Measurements from ENCODE around the gene HLA-B. TPM values are rescaled to one million over a fixed set of nuclear protein-coding genes. Genes with fewer than 3 reads are reported as not detected.

HLA-B gene
- total and polyA plus RNA-seq, 2 of the 8 experiments (the other 6 are each of a cell fraction or from before 2014, with no cell fraction given), result 154 to 233 TPM

DNA sequence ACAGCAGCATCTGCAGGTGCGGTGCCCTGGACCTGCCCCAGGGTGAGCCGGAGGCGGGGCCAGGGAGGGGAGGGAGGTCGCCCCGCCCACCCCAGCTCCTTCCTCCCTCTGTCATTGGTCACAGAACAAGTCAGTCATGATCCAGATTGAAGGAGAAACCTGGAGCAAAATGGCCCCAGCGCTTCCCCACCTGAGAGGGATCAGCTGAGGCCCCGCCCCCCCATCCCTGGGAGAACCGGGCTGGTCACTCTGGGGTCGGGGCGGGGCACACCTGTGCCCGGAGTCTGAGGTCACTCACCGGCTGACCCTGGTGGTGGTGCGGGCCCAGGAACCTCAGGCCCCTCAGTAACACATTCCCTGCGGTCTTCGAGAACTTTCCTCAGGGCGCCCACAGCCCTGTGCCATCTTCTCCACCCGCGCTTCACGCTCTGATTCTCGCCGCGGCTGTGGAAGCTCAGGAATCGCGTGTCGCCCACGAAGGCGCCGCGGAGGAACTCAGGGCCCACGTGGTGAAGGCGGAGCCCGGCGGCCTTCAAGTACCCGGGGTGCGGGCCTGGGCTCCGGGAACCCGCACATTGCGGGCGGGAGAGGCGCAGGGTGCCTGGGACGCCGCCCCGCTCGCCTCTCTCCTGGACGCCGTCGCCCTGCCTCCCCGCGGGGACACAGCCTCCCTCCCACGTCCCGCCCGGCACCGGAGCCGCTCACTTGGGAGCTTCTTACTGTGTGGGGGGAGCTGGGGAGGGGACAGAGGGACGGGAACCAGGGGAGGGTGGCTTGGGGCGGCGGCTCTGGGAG lies 48.7 kb downstream of the HLA-B start:
- H2AFZ ChIP-seq (ENCODE audit: low read length), result peak overlapping the region; percentile 55; the same call in 1 of the 2 replicates
- peaks cover 8% of the 10 kb centered on the region; the same call in 1 of the 2 replicates for H3K23me2 ChIP-seq (ENCODE audit: low read depth, low read length)
- no peak overlapping the region for H4K5ac ChIP-seq (ENCODE audit: insufficient read length, low read depth, low read length)
- no peaks in the 10 kb centered on the region for H3K36me3 ChIP-seq (ENCODE audit: control insufficient read depth in 2 of 4, insufficient read depth in 4 of 4, low read length in 3 of 4)
- H2AK5ac ChIP-seq (ENCODE audit: low read depth, low read length), result no peak overlapping the region
- no peak overlapping the region for H4K91ac ChIP-seq (replicated peaks; ENCODE audit: insufficient read length, low read length)
- no peak overlapping the region for H3K56ac ChIP-seq (replicated peaks; ENCODE audit: insufficient read length, low read depth, low read length)
- H3K9ac ChIP-seq (replicated peaks in 1 of 4; ENCODE audit: extremely low read depth in 1 of 4, low read depth in 3 of 4, low read length in 3 of 4), result no peak overlapping the region
- H2BK5ac ChIP-seq (ENCODE audit: low read depth, low read length), result no peak overlapping the region
- no peaks in the 10 kb centered on the region for H3K9me3 ChIP-seq (ENCODE audit: insufficient read depth in 2 of 2, low read depth in 1 of 2, low read length in 1 of 2)
- H3K4me3 ChIP-seq (ENCODE audit: extremely low read depth in 1 of 4, insufficient read depth in 2 of 4, low read depth in 3 of 4, low read length in 4 of 4), result peak overlapping the region; percentile 38 to 73 (median 44)
- peak overlapping the region; percentile 24; the same call in 1 of the 2 replicates for H3K18ac ChIP-seq (ENCODE audit: extremely low read depth, low read length)
- no peak overlapping the region for H3K27ac ChIP-seq (ENCODE audit: low read depth, low read length)
- H2BK20ac ChIP-seq (ENCODE audit: low read length), result no peak overlapping the region
- H2BK120ac ChIP-seq (replicated peaks; ENCODE audit: low read depth, low read length), result no peak overlapping the region
- WGBS, 2 experiments (ENCODE audit: extremely low coverage in 1 of 2, insufficient coverage in 1 of 2, insufficient read length in 1 of 2, insufficient replicate concordance in 2 of 2, low coverage in 1 of 2, low lambda C conversion rate in 2 of 2, missing lambda C conversion rate in 1 of 2), result 40% methylated on average over 31 of the region's 57 CpGs; no CpG with 5 or more reads in 1 of the 2 experiments
- H3K79me2 ChIP-seq (ENCODE audit: control insufficient read depth in 1 of 2, insufficient read depth in 2 of 2, low read length in 2 of 2), result no peaks in the 10 kb centered on the region
- peak overlapping the region; percentile 64 to 71 for H3K4me2 ChIP-seq (ENCODE audit: insufficient read depth in 1 of 2, low read depth in 2 of 2, low read length in 2 of 2)
- H2BK12ac ChIP-seq (ENCODE audit: low read depth, low read length), result no peak overlapping the region
- H3K79me1 ChIP-seq (ENCODE audit: low read depth, low read length), result no peaks in the 10 kb centered on the region
- peak; percentile 66 to 84 for DNase-seq (ENCODE audit: low read depth in 1 of 2, low spot score in 2 of 2)
- peaks cover 0 to 2% (median 0%) of the 10 kb centered on the region in 4 experiments; a peak in 3 of 7 replicates for H3K4me1 ChIP-seq (replicated peaks in 1 of 4; ENCODE audit: control insufficient read depth in 3 of 4, insufficient read depth in 4 of 4, low read length in 3 of 4)
- FAIRE-seq, result no peak
- H3K23ac ChIP-seq (ENCODE audit: insufficient read length), result no peak overlapping the region
- peak overlapping the region; percentile 73; the same call in 1 of the 2 replicates for H2BK15ac ChIP-seq (ENCODE audit: low read length)
- no peak overlapping the region for H3K4ac ChIP-seq (replicated peaks; ENCODE audit: insufficient read length, low read depth, low read length)
- H3K14ac ChIP-seq (ENCODE audit: insufficient read length), result no peak overlapping the region
- ChIA-PET POLR2A (ENCODE audit: partially characterized antibody) (interaction anchor here (0.7 to 1.1 kb wide), 6 partner anchors 12 to 169 kb away, joined by 3 to 4 read pairs (median 3); partner anchors contain the start of gene PSORS1C2), CTCF (ENCODE audit: partially characterized antibody) (interaction anchor here (0.7 to 2.9 kb wide), 7 partner anchors 12 to 267 kb away, joined by 3 to 13 read pairs (median 3); no protein-coding TSS in a partner anchor)
- H4K8ac ChIP-seq (ENCODE audit: extremely low read depth, insufficient read depth, low read length), result peak overlapping the region; percentile 93; the same call in 1 of the 2 replicates
- no peaks in the 10 kb centered on the region for H4K20me1 ChIP-seq (replicated peaks in 1 of 2; ENCODE audit: control insufficient read depth in 1 of 2, insufficient read depth in 2 of 2, low read length in 2 of 2)
- peaks cover 0 to 7% (median 4%) of the 10 kb centered on the region in 4 experiments; a peak in 4 of 7 replicates for H3K27me3 ChIP-seq (replicated peaks in 1 of 4; ENCODE audit: control insufficient read depth in 3 of 4, extremely low read depth in 1 of 4, insufficient read depth in 3 of 4, low read length in 3 of 4)
- TF ChIP-seq TAF1 (IDR thresholded peaks at IDR 0.05; ENCODE audit: low read depth, low read length) (0 out of 2 replicates have a peak, but pooled peaks have one; percentile 19), GTF2F1 (IDR thresholded peaks at IDR 0.05; ENCODE audit: borderline replicate concordance, low read depth, low read length) (no peak), SP1 (IDR thresholded peaks at IDR 0.05; ENCODE audit: low read depth, low read length) (peak; percentile 89), SP4 (IDR thresholded peaks at IDR 0.05; ENCODE audit: low read length) (peak; percentile 46; the same call in 1 of the 2 replicates), CREB1 (IDR thresholded peaks at IDR 0.05) (no peak), CHD2 (IDR thresholded peaks at IDR 0.05; ENCODE audit: low read length) (peak; percentile 51; the same call in 1 of the 2 replicates), YY1 (IDR thresholded peaks at IDR 0.05; ENCODE audit: low read depth, low read length) (peak; percentile 77)
- TF ChIP-seq, protein P1, sequence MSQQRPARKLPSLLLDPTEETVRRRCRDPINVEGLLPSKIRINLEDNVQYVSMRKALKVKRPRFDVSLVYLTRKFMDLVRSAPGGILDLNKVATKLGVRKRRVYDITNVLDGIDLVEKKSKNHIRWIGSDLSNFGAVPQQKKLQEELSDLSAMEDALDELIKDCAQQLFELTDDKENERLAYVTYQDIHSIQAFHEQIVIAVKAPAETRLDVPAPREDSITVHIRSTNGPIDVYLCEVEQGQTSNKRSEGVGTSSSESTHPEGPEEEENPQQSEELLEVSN (IDR thresholded peaks at IDR 0.05), result peak; percentile 55
- TF ChIP-seq, protein P2, sequence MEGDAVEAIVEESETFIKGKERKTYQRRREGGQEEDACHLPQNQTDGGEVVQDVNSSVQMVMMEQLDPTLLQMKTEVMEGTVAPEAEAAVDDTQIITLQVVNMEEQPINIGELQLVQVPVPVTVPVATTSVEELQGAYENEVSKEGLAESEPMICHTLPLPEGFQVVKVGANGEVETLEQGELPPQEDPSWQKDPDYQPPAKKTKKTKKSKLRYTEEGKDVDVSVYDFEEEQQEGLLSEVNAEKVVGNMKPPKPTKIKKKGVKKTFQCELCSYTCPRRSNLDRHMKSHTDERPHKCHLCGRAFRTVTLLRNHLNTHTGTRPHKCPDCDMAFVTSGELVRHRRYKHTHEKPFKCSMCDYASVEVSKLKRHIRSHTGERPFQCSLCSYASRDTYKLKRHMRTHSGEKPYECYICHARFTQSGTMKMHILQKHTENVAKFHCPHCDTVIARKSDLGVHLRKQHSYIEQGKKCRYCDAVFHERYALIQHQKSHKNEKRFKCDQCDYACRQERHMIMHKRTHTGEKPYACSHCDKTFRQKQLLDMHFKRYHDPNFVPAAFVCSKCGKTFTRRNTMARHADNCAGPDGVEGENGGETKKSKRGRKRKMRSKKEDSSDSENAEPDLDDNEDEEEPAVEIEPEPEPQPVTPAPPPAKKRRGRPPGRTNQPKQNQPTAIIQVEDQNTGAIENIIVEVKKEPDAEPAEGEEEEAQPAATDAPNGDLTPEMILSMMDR (IDR thresholded peaks at IDR 0.05; ENCODE audit: control extremely low read depth in 1 of 3, insufficient read depth in 1 of 3, low read depth in 1 of 3, low read length in 3 of 3), result no peak
